HepG2 (cell line): ENCODE results near the gene MYO1B. TPM values are rescaled to one million over a fixed set of nuclear protein-coding genes. Genes with fewer than 3 reads are reported as not detected.
A peak's percentile ranks its signal among the peaks of the same experiment; 100 is the strongest.

Experiments
- ELF4 ChIP-seq: sonication (generic); formaldehyde crosslinking; IDR thresholded peaks from 2 replicates; pipeline ENCODE4 v1.5.0; 2020; ENCODE audit warnings: missing genetic modification reagents, mild to moderate bottlenecking, moderate library complexity, borderline replicate concordance
- FOXM1 ChIP-seq: sonication (generic); formaldehyde crosslinking; IDR thresholded peaks from 2 replicates; pipeline ENCODE4 v1.5.0; 2020; ENCODE audit warnings: missing genetic modification reagents
- FOXO1 ChIP-seq: sonication (generic); formaldehyde crosslinking; IDR thresholded peaks from 2 replicates; pipeline ENCODE4 v1.4.0; 2020; ENCODE audit warnings: missing genetic modification reagents
- GABPA ChIP-seq, 2 experiments: IDR thresholded peaks; 2 replicates each; pipeline ENCODE4 v1.6.1; 2011 to 2016; ENCODE audit warnings: low read depth in 2 of 2, low read length in 1 of 2, missing biosample characterization in 1 of 2, missing genetic modification characterization in 1 of 2
- GATAD1 ChIP-seq: IDR thresholded peaks from 2 replicates; pipeline ENCODE4 v1.6.1; 2016; ENCODE audit warnings: missing genetic modification reagents, missing compliant biosample characterization
- NAIF1 ChIP-seq: sonication (generic); formaldehyde crosslinking; IDR thresholded peaks from 2 replicates; pipeline ENCODE4 v1.5.0; 2020; ENCODE audit warnings: mild to moderate bottlenecking, missing genetic modification reagents, borderline replicate concordance
- PCBP1 ChIP-seq: fragments of 200-400 bp; formaldehyde crosslinking; IDR thresholded peaks from 2 replicates; pipeline ENCODE4 v1.6.1; 2017; ENCODE audit warnings: mild to moderate bottlenecking, low read depth, low read length, borderline replicate concordance
- RARA ChIP-seq: IDR thresholded peaks from 2 replicates; pipeline ENCODE4 v1.6.1; 2016; ENCODE audit warnings: missing genetic modification reagents, missing compliant biosample characterization
- TARDBP ChIP-seq: sonication (generic); formaldehyde crosslinking; IDR thresholded peaks from 2 replicates; pipeline ENCODE4 v1.8.0; 2022; ENCODE audit warnings: mild to moderate bottlenecking, missing genetic modification reagents
- THAP11 ChIP-seq: IDR thresholded peaks from 2 replicates; pipeline ENCODE4 v1.6.1; 2016; ENCODE audit warnings: missing biosample characterization, missing genetic modification reagents
- ZBTB1 ChIP-seq: sonication (generic); formaldehyde crosslinking; IDR thresholded peaks from 2 replicates; pipeline ENCODE4 v1.4.0; 2020; ENCODE audit warnings: missing genetic modification reagents, borderline replicate concordance
- ZEB1 ChIP-seq: IDR thresholded peaks from 2 replicates; pipeline ENCODE4 v1.6.1; 2012; ENCODE audit warnings: mild to moderate bottlenecking, low read depth, inconsistent platforms; ENCODE audit not compliant: insufficient replicate concordance
- ZFP1 ChIP-seq: IDR thresholded peaks from 2 replicates; pipeline ENCODE4 v1.6.1; 2016
- ZNF205 ChIP-seq: IDR thresholded peaks from 2 replicates; pipeline ENCODE4 v1.6.1; 2018; ENCODE audit warnings: missing biosample characterization, missing genetic modification reagents
- ZNF260 ChIP-seq: sonication (generic); formaldehyde crosslinking; IDR thresholded peaks from 2 replicates; pipeline ENCODE4 v1.4.0; 2020; ENCODE audit warnings: missing genetic modification reagents, low read depth, mild to moderate bottlenecking, borderline replicate concordance
- ZNF552 ChIP-seq: sonication (generic); formaldehyde crosslinking; IDR thresholded peaks from 2 replicates; pipeline ENCODE4 v1.9.0; 2022; ENCODE audit warnings: missing genetic modification reagents, mild to moderate bottlenecking, borderline replicate concordance
- ZNF652 ChIP-seq: IDR thresholded peaks from 2 replicates; pipeline ENCODE4 v1.6.1; 2016; ENCODE audit warnings: low read depth, borderline replicate concordance
- ZNF792 ChIP-seq: IDR thresholded peaks from 2 replicates; pipeline ENCODE4 v1.6.1; 2016
- ZSCAN29 ChIP-seq: sonication (generic); formaldehyde crosslinking; conservative IDR thresholded peaks from 2 replicates; pipeline ENCODE4 v1.4.0; 2020; ENCODE audit warnings: mild to moderate bottlenecking, missing genetic modification reagents
- polyA plus RNA-seq, 8 experiments: library from polyadenylated mRNA; depleted of rRNA in 3 of 8; stranded (reverse) in 7 of 8; unstranded in 1 of 8; fragments of >200 nt; fragmentation: Illumina TruSeq in 4 of 8; extraction: Trizol in 4 of 8; gene quantifications; 2 replicates each; pipeline versions ENCODE4 v1.2.1 to v1.2.3, GENCODE V29; 2011 to 2016; ENCODE audit warnings: low read depth in 4 of 8, missing spikeins in 1 of 8, mixed read lengths in 1 of 8; ENCODE audit not compliant: insufficient read depth in 1 of 8
- total RNA-seq, 5 experiments: library from RNA; depleted of rRNA; stranded (reverse); fragments of >200 nt; fragmentation: Illumina TruSeq; extraction: Trizol; gene quantifications; 2 replicates each; pipeline ENCODE4 v1.2.3, GENCODE V29; 2016; ENCODE audit warnings: low read depth in 1 of 5
- TF ChIP-seq, protein P1 (sequence below): sonication (generic); formaldehyde crosslinking; conservative IDR thresholded peaks from 2 replicates; pipeline ENCODE4 v1.4.0; 2020; ENCODE audit warnings: missing genetic modification reagents
- TF ChIP-seq, protein P2 (sequence below): sonication (generic); formaldehyde crosslinking; IDR thresholded peaks from 2 replicates; pipeline ENCODE4 v1.8.1; 2023; ENCODE audit warnings: mild to moderate bottlenecking, missing genetic modification reagents, borderline replicate concordance
- TF ChIP-seq, protein P3 (sequence below): sonication (generic); formaldehyde crosslinking; IDR thresholded peaks from 2 replicates; pipeline ENCODE4 v1.4.0; 2020; ENCODE audit warnings: mild to moderate bottlenecking, low read depth, missing genetic modification reagents
- TF ChIP-seq, protein P4 (sequence below): IDR thresholded peaks from 2 replicates; pipeline ENCODE4 v1.6.1; 2016; ENCODE audit warnings: missing genetic modification reagents, missing compliant biosample characterization
- TF ChIP-seq, protein P5 (sequence below): IDR thresholded peaks from 2 replicates; pipeline ENCODE4 v1.6.1; 2012; ENCODE audit warnings: low read length, improper control_type of control experiment

Gene MYO1B
- total and polyA plus RNA-seq, 2 of the 13 experiments (the other 11 are each of a cell fraction or from before 2014, with no cell fraction given) = 36.9 to 89.8 TPM

DNA sequence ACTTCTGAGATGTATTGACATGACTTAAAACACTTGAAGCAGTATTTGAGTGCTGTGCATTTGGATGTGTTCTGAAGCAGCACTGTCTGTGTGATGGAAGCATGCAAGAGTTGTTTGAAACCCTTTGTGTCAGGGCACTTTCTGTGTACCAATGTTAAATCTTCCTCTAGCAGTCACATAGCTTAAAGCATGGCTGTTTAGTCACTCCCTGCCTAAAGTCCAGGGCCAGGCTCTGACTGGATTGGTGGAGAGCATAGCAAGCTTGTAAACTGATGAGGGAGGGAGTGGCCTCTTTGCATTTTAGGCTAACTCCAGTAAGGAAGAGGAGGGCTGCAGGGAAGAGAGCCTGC is 73.5 kb downstream of the MYO1B start (continued):
- TF ChIP-seq, protein P1, sequence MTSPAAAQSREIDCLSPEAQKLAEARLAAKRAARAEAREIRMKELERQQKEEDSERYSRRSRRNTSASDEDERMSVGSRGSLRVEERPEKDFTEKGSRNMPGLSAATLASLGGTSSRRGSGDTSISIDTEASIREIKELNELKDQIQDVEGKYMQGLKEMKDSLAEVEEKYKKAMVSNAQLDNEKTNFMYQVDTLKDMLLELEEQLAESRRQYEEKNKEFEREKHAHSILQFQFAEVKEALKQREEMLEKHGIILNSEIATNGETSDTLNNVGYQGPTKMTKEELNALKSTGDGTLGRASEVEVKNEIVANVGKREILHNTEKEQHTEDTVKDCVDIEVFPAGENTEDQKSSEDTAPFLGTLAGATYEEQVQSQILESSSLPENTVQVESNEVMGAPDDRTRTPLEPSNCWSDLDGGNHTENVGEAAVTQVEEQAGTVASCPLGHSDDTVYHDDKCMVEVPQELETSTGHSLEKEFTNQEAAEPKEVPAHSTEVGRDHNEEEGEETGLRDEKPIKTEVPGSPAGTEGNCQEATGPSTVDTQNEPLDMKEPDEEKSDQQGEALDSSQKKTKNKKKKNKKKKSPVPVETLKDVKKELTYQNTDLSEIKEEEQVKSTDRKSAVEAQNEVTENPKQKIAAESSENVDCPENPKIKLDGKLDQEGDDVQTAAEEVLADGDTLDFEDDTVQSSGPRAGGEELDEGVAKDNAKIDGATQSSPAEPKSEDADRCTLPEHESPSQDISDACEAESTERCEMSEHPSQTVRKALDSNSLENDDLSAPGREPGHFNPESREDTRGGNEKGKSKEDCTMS = no peak
- TF ChIP-seq TARDBP (CRISPR knock-in tag) (peak; percentile 82), ZNF792 (CRISPR knock-in tag) (peak; percentile 56; the same call in 1 of the 2 replicates), ZSCAN29 (CRISPR knock-in tag) (no peak), ZNF260 (CRISPR knock-in tag) (no peak), NAIF1 (CRISPR knock-in tag) (no peak), ZNF205 (CRISPR knock-in tag) (no peak), ZEB1 (no peak), RARA (CRISPR knock-in tag) (no peak), PCBP1 (no peak), ZFP1 (CRISPR knock-in tag) (no peak), ELF4 (CRISPR knock-in tag) (no peak), ZNF552 (CRISPR knock-in tag) (no peak), THAP11 (CRISPR knock-in tag) (peak; percentile 52; the same call in 1 of the 2 replicates), FOXM1 (CRISPR knock-in tag) (no peak), ZBTB1 (no peak), ZNF652 (CRISPR knock-in tag) (peak; percentile 67), FOXO1 (CRISPR knock-in tag) (peak; percentile 65; the same call in 1 of the 2 replicates), GATAD1 (CRISPR knock-in tag) (no peak), GABPA (IDR thresholded peaks at IDR 0.05; ENCODE audit: low read depth, low read length) (no peak), GABPA (CRISPR knock-in tag; IDR thresholded peaks at IDR 0.05; ENCODE audit: low read depth) (no peak)
- TF ChIP-seq, protein P2, sequence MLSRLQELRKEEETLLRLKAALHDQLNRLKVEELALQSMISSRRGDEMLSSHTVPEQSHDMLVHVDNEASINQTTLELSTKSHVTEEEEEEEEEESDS = no peak
- TF ChIP-seq, protein P3, sequence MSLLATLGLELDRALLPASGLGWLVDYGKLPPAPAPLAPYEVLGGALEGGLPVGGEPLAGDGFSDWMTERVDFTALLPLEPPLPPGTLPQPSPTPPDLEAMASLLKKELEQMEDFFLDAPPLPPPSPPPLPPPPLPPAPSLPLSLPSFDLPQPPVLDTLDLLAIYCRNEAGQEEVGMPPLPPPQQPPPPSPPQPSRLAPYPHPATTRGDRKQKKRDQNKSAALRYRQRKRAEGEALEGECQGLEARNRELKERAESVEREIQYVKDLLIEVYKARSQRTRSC = no peak
- TF ChIP-seq, protein P4, sequence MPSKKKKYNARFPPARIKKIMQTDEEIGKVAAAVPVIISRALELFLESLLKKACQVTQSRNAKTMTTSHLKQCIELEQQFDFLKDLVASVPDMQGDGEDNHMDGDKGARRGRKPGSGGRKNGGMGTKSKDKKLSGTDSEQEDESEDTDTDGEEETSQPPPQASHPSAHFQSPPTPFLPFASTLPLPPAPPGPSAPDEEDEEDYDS (CRISPR knock-in tag) = peak; percentile 80
- TF ChIP-seq, protein P5, sequence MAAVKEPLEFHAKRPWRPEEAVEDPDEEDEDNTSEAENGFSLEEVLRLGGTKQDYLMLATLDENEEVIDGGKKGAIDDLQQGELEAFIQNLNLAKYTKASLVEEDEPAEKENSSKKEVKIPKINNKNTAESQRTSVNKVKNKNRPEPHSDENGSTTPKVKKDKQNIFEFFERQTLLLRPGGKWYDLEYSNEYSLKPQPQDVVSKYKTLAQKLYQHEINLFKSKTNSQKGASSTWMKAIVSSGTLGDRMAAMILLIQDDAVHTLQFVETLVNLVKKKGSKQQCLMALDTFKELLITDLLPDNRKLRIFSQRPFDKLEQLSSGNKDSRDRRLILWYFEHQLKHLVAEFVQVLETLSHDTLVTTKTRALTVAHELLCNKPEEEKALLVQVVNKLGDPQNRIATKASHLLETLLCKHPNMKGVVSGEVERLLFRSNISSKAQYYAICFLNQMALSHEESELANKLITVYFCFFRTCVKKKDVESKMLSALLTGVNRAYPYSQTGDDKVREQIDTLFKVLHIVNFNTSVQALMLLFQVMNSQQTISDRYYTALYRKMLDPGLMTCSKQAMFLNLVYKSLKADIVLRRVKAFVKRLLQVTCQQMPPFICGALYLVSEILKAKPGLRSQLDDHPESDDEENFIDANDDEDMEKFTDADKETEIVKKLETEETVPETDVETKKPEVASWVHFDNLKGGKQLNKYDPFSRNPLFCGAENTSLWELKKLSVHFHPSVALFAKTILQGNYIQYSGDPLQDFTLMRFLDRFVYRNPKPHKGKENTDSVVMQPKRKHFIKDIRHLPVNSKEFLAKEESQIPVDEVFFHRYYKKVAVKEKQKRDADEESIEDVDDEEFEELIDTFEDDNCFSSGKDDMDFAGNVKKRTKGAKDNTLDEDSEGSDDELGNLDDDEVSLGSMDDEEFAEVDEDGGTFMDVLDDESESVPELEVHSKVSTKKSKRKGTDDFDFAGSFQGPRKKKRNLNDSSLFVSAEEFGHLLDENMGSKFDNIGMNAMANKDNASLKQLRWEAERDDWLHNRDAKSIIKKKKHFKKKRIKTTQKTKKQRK = no peak
